CD4-positive, alpha-beta T cell (primary cell): ENCODE measurements around the gene NXN. TPM values are rescaled to one million over a fixed set of nuclear protein-coding genes. Genes with fewer than 3 reads are reported as not detected.

Source experiments
- ATAC-seq: fragments of 200-7000 bp; cut with Tn5 transposase; one replicate; pipeline ENCODE4 v1.10.0; 2022; ENCODE audit warnings: mild to moderate bottlenecking; ENCODE audit not compliant: poor library complexity
- CTCF ChIA-PET: fragments of 350-600 bp; sonication (Branson Sonifier 250); formaldehyde crosslinking; loops from one replicate; lab custom pipeline; 2021; ENCODE audit warnings: antibody characterized with exemption, inconsistent platforms; lab: Charles Lee
- POLR2A ChIA-PET: fragments of 350-600 bp; sonication (Branson Sonifier 250); formaldehyde crosslinking; loops from one replicate; lab custom pipeline; 2021; ENCODE audit warnings: antibody characterized with exemption, inconsistent platforms; lab: Charles Lee
- DNase-seq, 14 experiments: peaks; one replicate each; pipeline ENCODE4 v3.0.0-alpha.2; 2013 to 2020; ENCODE audit warnings: mixed read lengths in 2 of 14
- H3K27ac ChIP-seq, 2 donors: one replicate each; pipeline versions ENCODE4 v1.5.1 to v1.7.0; 2013; ENCODE audit warnings: low read length in 2 of 2, low read depth in 1 of 2, mild to moderate bottlenecking in 1 of 2
- H3K27me3 ChIP-seq, 2 experiments: 1 replicate in 1 of 2; 2 replicates in 1 of 2; pipeline versions ENCODE4 v1.6.1 to v1.7.0; 2013; ENCODE audit warnings: low read length in 2 of 2, control low read depth in 1 of 2, mild to moderate bottlenecking in 1 of 2, moderate library complexity in 1 of 2; ENCODE audit not compliant: insufficient read depth in 2 of 2, control insufficient read depth in 1 of 2
- H3K36me3 ChIP-seq: one replicate; pipeline ENCODE4 v1.6.1; 2013; ENCODE audit warnings: low read length, control low read depth; ENCODE audit not compliant: insufficient read depth
- H3K4me1 ChIP-seq: one replicate; pipeline ENCODE4 v1.6.1; 2013; ENCODE audit warnings: low read length, control low read depth; ENCODE audit not compliant: insufficient read depth
- H3K4me3 ChIP-seq: one replicate; pipeline ENCODE4 v1.5.1; 2013; ENCODE audit warnings: mild to moderate bottlenecking, low read length, moderate library complexity
- H3K9me3 ChIP-seq, 2 experiments: 1 replicate in 1 of 2; 2 replicates in 1 of 2; pipeline versions ENCODE4 v1.6.1 to v1.7.0; 2013; ENCODE audit warnings: low read length in 2 of 2, mild to moderate bottlenecking in 2 of 2, control low read depth in 1 of 2, moderate library complexity in 1 of 2; ENCODE audit not compliant: control insufficient read depth in 1 of 2, insufficient read depth in 1 of 2
- H3K27ac Mint-ChIP-seq: one replicate; pipeline ENCODE4 v1.8.0; 2020; ENCODE audit warnings: mixed read lengths
- H3K27me3 Mint-ChIP-seq: one replicate; pipeline ENCODE4 v1.8.0; 2021; ENCODE audit warnings: mixed read lengths
- H3K36me3 Mint-ChIP-seq: one replicate; pipeline ENCODE4 v1.8.0; 2021; ENCODE audit warnings: low read depth, mixed read lengths
- H3K4me1 Mint-ChIP-seq: one replicate; pipeline ENCODE4 v1.8.0; 2021; ENCODE audit warnings: low read depth, mixed read lengths
- H3K4me3 Mint-ChIP-seq: one replicate; pipeline ENCODE4 v1.8.0; 2020; ENCODE audit warnings: mild to moderate bottlenecking, mixed read lengths
- H3K9me3 Mint-ChIP-seq: one replicate; pipeline ENCODE4 v1.8.0; 2020; ENCODE audit warnings: mixed read lengths
- intact Hi-C, 2 experiments: fragments of 100-400 bp; cut with DNase I in 1 of 2; cut with micrococcal nuclease in 1 of 2; formaldehyde crosslinking; loops; one replicate each; pipeline versions ENCODE4 v1.15.1 to v1.9.0; 2023 to 2025; cut with DNase I, micrococcal nuclease
- total RNA-seq, 174 experiments: library from RNA in 2 of 174; stranded (reverse) in 2 of 174; gene quantifications; one replicate each; pipeline ENCODE4 v1.2.3 and lab custom pipeline; 2021 to 2026
- TF ChIP-seq, protein P1 (sequence below): fragments of 200-600 bp; IDR thresholded peaks from one replicate; pipeline ENCODE4 v1.8.0; 2022; ENCODE audit warnings: antibody characterized with exemption, mild to moderate bottlenecking

Gene NXN
- total RNA-seq, 2 experiments from 2014 or later: 0.80 to 0.98 TPM

GRCh38 chr17:923633-924032, 55.9 kb downstream of the NXN start:
- TF ChIP-seq, protein P1, sequence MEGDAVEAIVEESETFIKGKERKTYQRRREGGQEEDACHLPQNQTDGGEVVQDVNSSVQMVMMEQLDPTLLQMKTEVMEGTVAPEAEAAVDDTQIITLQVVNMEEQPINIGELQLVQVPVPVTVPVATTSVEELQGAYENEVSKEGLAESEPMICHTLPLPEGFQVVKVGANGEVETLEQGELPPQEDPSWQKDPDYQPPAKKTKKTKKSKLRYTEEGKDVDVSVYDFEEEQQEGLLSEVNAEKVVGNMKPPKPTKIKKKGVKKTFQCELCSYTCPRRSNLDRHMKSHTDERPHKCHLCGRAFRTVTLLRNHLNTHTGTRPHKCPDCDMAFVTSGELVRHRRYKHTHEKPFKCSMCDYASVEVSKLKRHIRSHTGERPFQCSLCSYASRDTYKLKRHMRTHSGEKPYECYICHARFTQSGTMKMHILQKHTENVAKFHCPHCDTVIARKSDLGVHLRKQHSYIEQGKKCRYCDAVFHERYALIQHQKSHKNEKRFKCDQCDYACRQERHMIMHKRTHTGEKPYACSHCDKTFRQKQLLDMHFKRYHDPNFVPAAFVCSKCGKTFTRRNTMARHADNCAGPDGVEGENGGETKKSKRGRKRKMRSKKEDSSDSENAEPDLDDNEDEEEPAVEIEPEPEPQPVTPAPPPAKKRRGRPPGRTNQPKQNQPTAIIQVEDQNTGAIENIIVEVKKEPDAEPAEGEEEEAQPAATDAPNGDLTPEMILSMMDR: no peak
- ChIA-PET POLR2A (no interaction called here), CTCF (no interaction called here)
- Histone ChIP-seq H3K4me3 (no peak overlapping the region), H3K27ac (no peak overlapping the region), H3K36me3 (no peaks in the 10 kb centered on the region), H3K27me3 (peaks cover 0 to 2% of the 10 kb centered on the region in 2 experiments), H3K9me3 (no peaks in the 10 kb centered on the region), H3K4me1 (no peaks in the 10 kb centered on the region)
- Mint-ChIP-seq H3K27me3 (peaks cover 22% of the 10 kb centered on the region), H3K27ac (no peak overlapping the region), H3K9me3 (no peaks in the 10 kb centered on the region), H3K4me1 (no peaks in the 10 kb centered on the region), H3K4me3 (no peak overlapping the region), H3K36me3 (no peaks in the 10 kb centered on the region)
- DNase-seq (no peak), ATAC-seq (no peak)
- intact Hi-C loops: no loop called here

- intact Hi-C loops: no loop called here
- Histone ChIP-seq H3K9me3 (no peaks in the 10 kb centered on the region), H3K27ac (no peak overlapping the region), H3K4me3 (no peak overlapping the region), H3K36me3 (no peaks in the 10 kb centered on the region), H3K27me3 (peaks cover 0 to 2% of the 10 kb centered on the region in 2 experiments), H3K4me1 (no peaks in the 10 kb centered on the region)
- TF ChIP-seq, protein P1: no peak
- DNase-seq (no peak), ATAC-seq (no peak)
- peaks cover 20% of the 10 kb centered on the region for H3K27me3 Mint-ChIP-seq
- POLR2A ChIA-PET: no interaction called here
- CTCF ChIA-PET: no interaction called here
- H3K36me3 Mint-ChIP-seq: no peaks in the 10 kb centered on the region
- H3K4me1 Mint-ChIP-seq: no peaks in the 10 kb centered on the region
- H3K4me3 Mint-ChIP-seq: no peak overlapping the region
- H3K27ac Mint-ChIP-seq: no peak overlapping the region
- no peaks in the 10 kb centered on the region for H3K9me3 Mint-ChIP-seq
Measured at GRCh38 chr17:921161-921560, 58.4 kb downstream of the NXN start.

GRCh38 chr17:920190-920589, 59.4 kb downstream of the NXN start:
- Mint-ChIP-seq H3K27me3 (peaks cover 14% of the 10 kb centered on the region), H3K4me1 (no peaks in the 10 kb centered on the region), H3K36me3 (no peaks in the 10 kb centered on the region), H3K9me3 (no peaks in the 10 kb centered on the region), H3K27ac (no peak overlapping the region), H3K4me3 (no peak overlapping the region)
- POLR2A ChIA-PET: no interaction called here
- ATAC-seq (no peak), DNase-seq (no peak)
- Histone ChIP-seq H3K27ac (no peak overlapping the region), H3K4me1 (no peaks in the 10 kb centered on the region), H3K27me3 (peaks cover 0 to 2% of the 10 kb centered on the region in 2 experiments), H3K4me3 (no peak overlapping the region), H3K36me3 (no peaks in the 10 kb centered on the region), H3K9me3 (no peaks in the 10 kb centered on the region)
- CTCF ChIA-PET: no interaction called here
- TF ChIP-seq, protein P1: no peak
- intact Hi-C loops: no loop called here
